Measurements from ENCODE around the gene RBMXL2.

RBMXL2 gene

GRCh38 chr11:7062534-7062933 lies 26.3 kb upstream of the RBMXL2 start:
- no peak for DNase-seq (ENCODE audit: low read depth)
- no peak for TF ChIP-seq CTCF (IDR thresholded peaks at IDR 0.05; ENCODE audit: low read depth, low read length)
- no peak for TF ChIP-seq MAX (IDR thresholded peaks at IDR 0.05; ENCODE audit: low read depth, low read length)
- no peak for TF ChIP-seq POLR2A (IDR thresholded peaks at IDR 0.05; ENCODE audit: extremely low read depth, insufficient read length)
- TF ChIP-seq MYC (IDR thresholded peaks at IDR 0.05; ENCODE audit: low read depth, low read length) = no peak
- H3K4me3 ChIP-seq (ENCODE audit: low read depth, low read length) = no peak overlapping the region

- no peak overlapping the region for H3K4me3 ChIP-seq (ENCODE audit: low read depth, low read length)
- TF ChIP-seq MYC (IDR thresholded peaks at IDR 0.05; ENCODE audit: low read depth, low read length) (no peak), CTCF (IDR thresholded peaks at IDR 0.05; ENCODE audit: low read depth, low read length) (no peak), MAX (IDR thresholded peaks at IDR 0.05; ENCODE audit: low read depth, low read length) (no peak), POLR2A (IDR thresholded peaks at IDR 0.05; ENCODE audit: extremely low read depth, insufficient read length) (no peak)
- no peak for DNase-seq (ENCODE audit: low read depth)
These were observed 16.3 kb upstream of the RBMXL2 start for GRCh38 chr11:7072401-7073028.

GRCh38 chr11:7077101-7077500 lies 11.7 kb upstream of the RBMXL2 start:
- no peak overlapping the region for H3K4me3 ChIP-seq (ENCODE audit: low read depth, low read length)
- TF ChIP-seq MAX (IDR thresholded peaks at IDR 0.05; ENCODE audit: low read depth, low read length) (no peak), POLR2A (IDR thresholded peaks at IDR 0.05; ENCODE audit: extremely low read depth, insufficient read length) (no peak), CTCF (IDR thresholded peaks at IDR 0.05; ENCODE audit: low read depth, low read length) (no peak), MYC (IDR thresholded peaks at IDR 0.05; ENCODE audit: low read depth, low read length) (no peak)
- no peak for DNase-seq (ENCODE audit: low read depth)

- DNase-seq (ENCODE audit: low read depth) = no peak
- no peak for TF ChIP-seq MAX (IDR thresholded peaks at IDR 0.05; ENCODE audit: low read depth, low read length)
- TF ChIP-seq CTCF (IDR thresholded peaks at IDR 0.05; ENCODE audit: low read depth, low read length) = no peak
- TF ChIP-seq POLR2A (IDR thresholded peaks at IDR 0.05; ENCODE audit: extremely low read depth, insufficient read length) = no peak
- no peak for TF ChIP-seq MYC (IDR thresholded peaks at IDR 0.05; ENCODE audit: low read depth, low read length)
- no peak overlapping the region for H3K4me3 ChIP-seq (ENCODE audit: low read depth, low read length)
These were observed 9.2 kb upstream of the RBMXL2 start for GRCh38 chr11:7079545-7080135.

- no peak for DNase-seq (ENCODE audit: low read depth)
- H3K4me3 ChIP-seq (ENCODE audit: low read depth, low read length) = no peak overlapping the region
- TF ChIP-seq MYC (IDR thresholded peaks at IDR 0.05; ENCODE audit: low read depth, low read length) = no peak
- TF ChIP-seq POLR2A (IDR thresholded peaks at IDR 0.05; ENCODE audit: extremely low read depth, insufficient read length) = no peak
- TF ChIP-seq MAX (IDR thresholded peaks at IDR 0.05; ENCODE audit: low read depth, low read length) = no peak
- no peak for TF ChIP-seq CTCF (IDR thresholded peaks at IDR 0.05; ENCODE audit: low read depth, low read length)
These were observed 7.9 kb upstream of the RBMXL2 start for GRCh38 chr11:7080900-7081299.

Data from NB4 (cell line).